DMS53 treated with DMSO at 0.1 percent for 48 hours (cell line): ENCODE data around the gene TMEM229B.

Experiments
- DNase-seq: peaks from one replicate; lab custom pipeline; 2025; ENCODE audit not compliant: unreplicated experiment; lab: John Stamatoyannopoulos, UW

The TMEM229B gene

DNA sequence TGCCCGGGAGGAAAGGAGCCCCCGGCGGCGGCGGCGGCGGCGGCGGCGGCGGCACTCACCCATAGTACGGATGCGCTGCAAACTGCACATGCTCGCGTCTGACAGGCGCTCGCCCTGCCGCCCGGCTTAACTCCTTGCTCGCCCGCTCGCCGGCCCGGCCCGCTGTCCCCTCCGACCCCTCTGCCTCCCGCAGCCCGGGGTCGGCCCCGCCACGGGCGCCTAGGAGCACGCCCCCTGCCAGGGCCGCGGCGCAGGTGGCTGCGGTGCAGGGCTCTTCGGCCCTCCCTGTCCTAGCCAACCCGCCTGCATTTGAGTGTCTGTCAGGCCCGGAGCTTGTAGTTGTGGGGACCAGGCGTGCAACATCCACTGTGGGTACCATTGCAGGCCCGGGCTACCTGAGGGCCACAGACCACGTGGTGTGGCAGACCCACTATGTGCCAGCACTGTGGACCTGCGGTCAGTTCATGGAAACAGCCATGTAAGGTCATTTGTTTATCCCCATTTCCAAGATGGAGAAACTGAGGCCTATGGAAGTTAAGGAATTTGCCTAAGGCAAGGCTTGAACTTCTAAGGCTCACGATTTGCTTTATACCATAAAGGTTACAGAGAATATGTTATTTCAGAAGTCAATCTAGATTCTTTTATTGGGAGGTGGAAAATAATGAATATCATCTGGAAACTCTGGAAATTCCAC, 27.0 kb upstream of the TMEM229B start:
- DNase-seq, result peak; percentile 19

DNA sequence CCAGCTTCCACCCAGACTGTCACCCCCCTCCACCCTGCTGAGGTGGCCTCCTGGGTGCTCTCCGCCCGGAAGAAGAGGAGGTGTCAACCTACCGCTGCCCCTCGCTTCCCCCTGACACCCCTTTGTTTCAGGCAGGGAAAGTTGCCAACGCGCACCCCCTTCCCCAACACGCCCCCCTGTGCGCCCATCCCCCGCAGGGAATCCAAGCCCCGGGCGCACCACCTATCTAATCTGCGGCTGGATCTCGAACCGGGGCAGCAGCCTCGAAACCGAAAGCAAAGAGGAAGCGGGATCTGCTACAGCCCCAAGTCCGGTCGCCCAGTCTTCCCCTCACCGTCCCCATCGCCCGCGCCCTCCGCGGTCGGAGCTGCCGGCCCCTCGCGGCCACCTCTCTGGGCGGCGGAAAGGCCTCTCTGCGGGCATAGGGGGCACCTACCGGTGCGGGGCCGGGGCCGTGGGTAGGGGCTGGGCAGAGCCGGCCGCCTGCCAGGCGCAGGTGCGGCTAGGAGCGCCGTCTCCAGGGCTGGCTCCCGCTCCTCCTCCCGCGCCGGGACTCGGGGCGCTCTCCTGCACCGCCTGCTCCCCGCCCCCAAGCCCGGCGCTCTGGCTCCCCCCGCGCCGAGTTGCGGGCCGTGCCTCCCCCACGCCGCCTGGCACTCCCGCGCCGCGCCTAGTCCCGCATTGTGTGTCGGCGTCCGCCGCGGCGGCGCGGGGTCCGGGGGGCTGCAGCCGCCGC, 26.3 kb upstream of the TMEM229B start:
- no peak for DNase-seq

DNA sequence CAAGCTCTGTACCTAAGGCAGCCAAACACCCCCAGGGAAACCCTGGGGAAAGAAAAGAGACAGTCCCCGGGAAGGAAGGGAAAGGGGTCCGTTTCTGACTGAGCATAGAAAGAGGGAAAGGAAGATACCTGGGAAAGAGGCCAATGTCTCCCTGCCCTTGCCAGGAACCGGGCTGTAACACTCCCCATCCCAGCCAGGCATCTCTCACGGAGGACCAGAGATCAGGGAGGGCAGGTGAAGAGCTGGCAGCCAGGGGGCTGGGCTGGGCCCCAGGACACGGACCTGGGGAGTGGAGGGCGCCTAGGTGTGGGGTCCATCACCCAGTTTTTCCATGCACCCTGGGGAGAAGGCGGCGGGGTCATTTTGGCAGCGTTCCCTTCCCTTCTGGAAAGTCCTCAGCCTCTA, 25.7 kb upstream of the TMEM229B start:
- no peak for DNase-seq

DNA sequence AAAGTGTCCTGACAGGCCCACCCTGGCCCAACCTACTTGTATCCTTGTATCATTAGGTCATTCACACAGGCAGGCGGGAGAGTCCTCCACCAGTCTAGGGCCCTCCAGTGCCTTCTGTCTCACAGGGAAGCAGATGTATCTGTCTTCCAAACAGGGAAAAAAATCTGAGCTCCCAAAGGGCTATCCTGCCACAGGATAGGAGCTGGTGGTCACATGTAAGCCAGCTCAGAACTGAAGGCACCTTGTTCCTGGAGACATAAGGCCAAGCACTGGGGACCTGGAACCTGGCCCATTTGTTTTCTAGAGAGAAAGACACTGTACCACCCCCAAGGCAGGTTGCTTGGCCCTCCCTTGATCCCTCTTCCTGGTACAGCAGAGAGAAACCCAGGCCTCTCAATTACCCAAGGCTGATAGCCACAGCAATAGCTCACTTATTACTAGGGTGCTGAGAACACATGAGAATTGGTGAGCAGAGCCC, 25.1 kb upstream of the TMEM229B start:
- DNase-seq, result no peak

DNA sequence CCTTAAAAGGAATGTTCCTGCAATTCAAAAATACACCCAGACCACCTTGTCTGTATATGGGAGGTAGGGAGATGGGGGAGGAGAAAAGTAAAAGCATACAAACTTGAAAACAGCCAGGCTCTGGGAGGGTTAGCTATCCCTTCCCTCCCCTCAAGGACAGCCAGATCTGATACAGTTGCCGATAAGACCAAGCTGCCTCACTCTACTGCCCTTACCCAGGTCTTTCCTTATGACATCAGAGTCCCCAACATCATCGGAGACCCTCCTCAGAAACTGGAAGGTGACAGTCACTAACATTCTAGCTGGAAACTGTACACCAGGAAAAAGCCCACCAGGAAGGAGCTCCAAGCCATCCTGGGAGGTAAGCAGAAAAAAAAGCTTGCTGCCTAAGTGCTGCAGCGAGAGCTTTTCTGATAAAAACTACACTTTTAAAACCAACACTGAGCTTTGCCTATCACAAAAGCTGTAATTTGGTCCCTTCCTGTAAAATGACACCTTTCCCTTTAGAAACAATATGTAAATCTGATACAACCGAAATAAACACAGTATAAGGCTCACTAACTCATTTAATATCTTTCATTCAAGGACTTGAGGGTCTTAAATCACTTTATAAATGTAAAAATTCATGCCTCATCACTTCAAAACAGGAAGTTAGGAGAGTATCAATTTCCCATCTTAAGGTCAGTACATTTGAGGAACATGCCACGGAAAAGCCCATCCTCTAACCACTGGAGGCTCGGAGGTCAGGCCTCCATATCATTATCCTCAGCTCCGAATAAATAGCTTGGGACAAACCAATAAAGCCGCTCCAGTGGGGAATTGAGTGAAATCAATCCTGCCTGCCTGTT, 24.2 kb upstream of the TMEM229B start:
- no peak for DNase-seq

DNA sequence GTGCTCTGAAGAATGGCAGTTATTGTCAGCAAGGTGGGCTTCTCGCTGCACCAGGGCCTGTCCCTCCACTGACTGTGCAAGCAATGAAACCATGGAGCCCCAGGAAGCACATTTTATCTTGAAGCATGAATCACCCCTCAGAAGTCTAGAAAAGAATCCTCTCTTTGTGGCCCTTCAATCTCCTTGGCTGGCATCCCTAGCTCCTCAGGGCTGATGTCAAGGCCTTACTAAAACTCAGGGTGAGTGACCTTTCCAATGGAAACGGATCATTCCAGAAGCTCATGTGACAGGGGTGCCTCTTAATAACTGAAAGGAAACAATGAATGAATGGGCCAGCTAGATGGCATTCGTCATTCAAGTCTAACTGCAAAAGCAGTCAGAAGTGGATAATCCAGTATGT, 22.3 kb upstream of the TMEM229B start:
- DNase-seq, result no peak

GRCh38 chr14:67510121-67510520, 21.6 kb upstream of the TMEM229B start:
- no peak for DNase-seq

DNA sequence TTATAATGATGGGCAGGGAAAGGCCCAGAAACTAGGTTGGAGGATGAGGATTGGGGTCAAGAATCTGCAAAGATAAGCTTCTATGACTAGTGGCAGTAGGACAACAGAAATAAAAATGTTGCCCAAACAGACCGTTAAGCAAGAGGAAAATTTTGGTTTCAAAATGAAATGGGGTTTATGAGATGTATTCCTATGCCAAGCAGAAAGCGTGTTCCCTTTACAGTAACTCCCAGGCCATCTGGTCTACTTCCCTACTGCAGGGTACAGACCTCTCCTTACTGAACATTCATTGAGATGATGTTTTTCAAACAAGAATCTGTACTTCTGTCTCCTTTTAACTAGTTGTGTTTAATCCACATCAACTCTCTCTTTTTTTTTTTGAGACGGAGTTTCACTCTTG, 20.4 kb upstream of the TMEM229B start:
- DNase-seq, result no peak

- no peak for DNase-seq
Measured at GRCh38 chr14:67505254-67505653, 16.7 kb upstream of the TMEM229B start.

DNA sequence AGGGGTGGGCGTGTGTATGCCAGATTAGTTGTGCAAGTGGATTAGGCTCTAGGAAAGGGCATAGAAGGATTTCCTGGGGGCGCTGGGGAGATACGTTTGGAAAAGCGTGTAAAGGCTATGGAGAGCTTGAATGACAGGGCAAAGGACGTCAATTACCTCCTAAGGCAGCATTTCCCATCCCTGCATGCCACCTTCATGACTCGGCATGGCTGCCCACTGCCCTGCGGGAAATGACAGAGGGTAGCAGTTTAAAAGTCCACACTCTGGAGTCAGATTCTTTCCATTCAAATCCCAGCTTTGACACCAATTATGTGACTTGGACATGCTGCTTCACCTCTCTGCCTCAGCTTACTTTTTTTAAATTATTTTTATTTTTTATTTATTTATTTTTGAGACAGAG, 14.8 kb upstream of the TMEM229B start:
- DNase-seq, result no peak

DNA sequence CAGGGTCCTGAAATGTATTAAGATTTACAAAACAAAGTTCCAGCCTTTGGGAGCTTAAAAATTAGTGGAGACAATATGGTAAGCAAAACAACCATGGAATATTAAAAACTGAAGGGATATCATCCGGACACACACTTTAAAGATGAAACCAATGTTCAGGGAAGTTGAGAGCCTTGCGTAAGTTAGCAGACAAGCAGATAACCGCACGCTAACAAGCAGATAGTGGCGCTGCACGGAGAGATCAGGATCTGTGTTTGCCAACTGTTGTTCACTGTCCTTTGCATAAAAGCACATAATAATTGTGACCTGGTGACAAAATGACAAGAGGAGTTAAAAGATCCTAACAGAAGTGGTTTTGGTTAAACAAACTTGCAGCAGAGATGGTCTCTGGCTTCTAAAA, 14.3 kb upstream of the TMEM229B start:
- DNase-seq, result no peak

GRCh38 chr14:67501670-67502069, 13.1 kb upstream of the TMEM229B start:
- no peak for DNase-seq

DNA sequence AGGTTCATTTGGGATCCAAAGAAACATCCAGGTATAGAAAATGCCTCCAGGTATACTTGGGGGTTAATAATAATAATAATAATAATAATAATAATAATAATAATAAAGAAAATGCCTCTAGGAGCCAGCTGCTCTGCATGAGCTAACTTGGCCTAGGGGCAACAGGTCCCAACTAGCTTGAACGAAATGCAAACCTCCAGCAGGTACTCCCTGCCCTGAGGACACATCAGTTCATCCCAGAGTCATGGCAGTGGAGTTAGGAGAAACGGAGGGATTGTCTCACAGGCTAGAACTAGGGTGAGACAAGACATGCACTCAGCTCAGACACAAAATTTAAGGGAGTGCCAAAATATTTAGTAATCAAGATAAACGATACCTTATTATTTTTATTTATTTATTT, 12.5 kb upstream of the TMEM229B start:
- no peak for DNase-seq

DNA sequence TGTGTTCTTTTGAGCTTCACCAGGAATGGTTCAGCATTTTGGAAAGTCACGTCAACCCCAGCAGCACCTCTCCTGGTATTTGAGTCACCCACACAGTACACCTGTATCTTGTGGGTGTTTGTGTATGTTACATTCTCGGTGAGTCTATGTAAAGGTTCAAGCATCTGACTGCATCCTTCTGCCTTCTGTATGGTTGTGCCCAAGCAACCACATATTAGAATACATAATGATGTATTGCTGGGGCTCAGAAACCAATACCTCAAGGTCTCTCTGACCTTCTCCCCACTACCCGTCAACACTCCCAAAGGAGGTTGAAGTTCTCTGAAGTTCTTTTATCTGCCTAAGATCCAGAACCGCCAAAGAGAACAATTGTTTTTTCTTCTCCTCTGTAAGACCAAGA, 9.2 kb upstream of the TMEM229B start:
- no peak for DNase-seq

- DNase-seq, result no peak
Measured at GRCh38 chr14:67497216-67497615, 8.7 kb upstream of the TMEM229B start.

- no peak for DNase-seq
Measured at GRCh38 chr14:67495827-67496226, 7.3 kb upstream of the TMEM229B start.

DNA sequence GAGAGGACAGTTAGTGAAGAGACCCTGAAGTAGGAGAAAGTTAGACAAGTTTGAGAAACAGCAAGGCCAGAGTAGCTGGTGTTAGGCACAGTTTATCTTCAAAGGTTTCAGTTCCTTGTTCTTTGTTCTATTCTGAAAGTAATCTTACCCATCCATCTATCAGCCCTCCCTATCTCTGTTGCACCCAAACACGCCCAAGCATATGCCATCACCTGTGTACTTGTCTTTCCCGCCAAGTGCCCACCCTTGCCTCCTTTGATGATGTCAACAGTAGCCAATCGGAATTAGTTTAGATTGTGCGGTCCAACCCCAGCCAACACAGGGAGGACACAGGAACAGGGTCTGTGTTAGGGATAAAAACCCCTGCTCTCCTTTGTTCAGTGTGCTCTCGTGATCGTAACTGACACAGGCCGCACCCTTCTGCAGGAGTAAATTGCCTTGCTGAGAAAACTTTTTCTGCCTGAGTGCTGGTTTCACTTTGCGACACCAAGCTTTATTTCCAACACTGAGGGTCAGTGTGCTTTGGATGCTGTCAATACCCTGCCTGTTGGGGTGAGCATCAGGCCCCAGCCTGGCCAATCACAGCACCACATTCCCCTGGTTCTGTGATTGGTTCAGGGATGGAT, 4.7 kb upstream of the TMEM229B start:
- DNase-seq, result no peak

- DNase-seq, result no peak
Measured at GRCh38 chr14:67492538-67492937, 4.0 kb upstream of the TMEM229B start.

DNA sequence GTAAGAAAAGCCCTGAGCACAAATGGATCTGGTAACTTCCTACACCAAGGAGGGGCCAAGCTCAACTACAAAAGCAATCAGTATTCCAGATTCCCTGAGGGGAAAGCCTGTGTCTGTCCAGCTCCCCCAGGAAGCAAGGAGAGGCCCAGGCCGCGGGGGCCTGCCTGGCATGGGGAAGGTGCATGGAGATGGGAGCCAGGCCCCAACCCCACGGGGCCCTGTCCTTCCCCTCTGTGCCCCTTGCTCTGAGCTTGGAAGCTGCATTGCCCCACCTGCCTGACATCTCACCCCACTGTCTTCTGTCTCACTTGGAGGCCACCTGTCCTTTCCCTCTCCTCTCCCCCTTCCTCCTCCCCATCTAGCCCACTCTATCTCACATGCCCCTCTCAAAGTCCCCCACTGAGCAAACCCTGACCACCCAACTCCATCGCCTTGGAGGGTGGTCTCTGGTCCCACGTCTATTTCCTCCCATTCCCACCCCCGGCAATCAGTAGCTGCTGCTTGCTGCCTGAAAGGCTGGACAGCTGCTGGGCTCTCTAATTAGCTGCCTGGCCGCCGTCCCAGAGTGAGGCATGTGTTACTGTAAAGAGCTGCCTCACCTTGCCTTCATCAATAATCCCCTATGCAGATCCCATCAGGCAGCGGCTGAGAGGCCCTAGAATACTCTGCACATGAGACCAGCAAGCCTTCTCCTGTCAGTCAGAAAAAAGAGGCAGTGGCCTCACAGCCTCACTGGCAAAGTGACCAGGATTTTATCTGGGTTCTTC, 3.4 kb upstream of the TMEM229B start:
- no peak for DNase-seq

DNA sequence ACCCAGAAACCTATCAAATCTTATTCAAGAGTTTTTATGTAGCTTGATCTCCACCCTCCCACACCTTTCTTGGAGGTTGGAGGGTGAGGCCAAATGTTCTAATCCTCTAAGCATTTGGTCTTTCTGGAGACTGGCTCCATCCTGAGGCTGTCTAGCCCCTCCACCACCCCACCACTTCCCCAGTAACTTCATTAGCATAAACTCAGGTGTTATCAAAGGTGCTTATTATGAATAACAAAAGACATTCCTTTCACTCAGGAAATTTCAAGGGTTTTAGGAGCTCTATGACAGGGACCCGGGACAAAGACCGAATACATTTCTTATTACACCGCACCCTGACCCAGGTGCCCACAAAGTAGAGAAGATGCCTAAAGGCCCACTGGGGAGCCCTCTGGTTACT, 2.8 kb upstream of the TMEM229B start:
- no peak for DNase-seq

DNA sequence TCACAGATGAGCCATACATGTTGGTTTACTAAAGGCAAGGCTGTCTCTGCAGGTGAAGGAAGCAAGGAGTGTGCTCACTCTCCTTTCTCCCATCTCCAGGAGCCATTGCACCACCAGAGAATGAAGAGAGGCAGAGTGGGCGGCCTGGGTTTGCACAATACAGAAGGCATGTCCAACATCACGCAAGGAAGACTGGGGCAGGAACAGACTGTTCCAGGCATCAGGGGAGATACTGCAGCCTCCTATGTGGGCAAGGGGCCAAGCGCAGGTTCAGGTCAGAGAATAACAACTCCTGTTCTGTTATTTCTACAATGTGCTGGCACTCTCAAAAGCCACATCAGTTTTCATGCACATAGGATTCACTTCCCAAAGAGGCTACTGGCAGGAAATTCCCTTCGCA, 1.7 kb upstream of the TMEM229B start:
- DNase-seq, result no peak
